COLO829 (cell line): Measurements from ENCODE around the gene CHADL.
"Not testable (repeated sequence)": the region's sequence is repeated elsewhere in the genome, so short reads cannot be mapped to it uniquely, and the experiment has no call there.

Source experiments
- DNase-seq: peaks from one replicate; pipeline ENCODE4 v3.0.0; 2012; ENCODE audit warnings: low spot score

The CHADL gene

GRCh38 chr22:41240377-41241132 is at the start of gene CHADL:
CHADL (minus strand) TSS chr22:41240931; CDS start chr22:41240881, 50 bp downstream.
- peak; percentile 84 for DNase-seq

- DNase-seq: no peak
Measured at GRCh38 chr22:41289671-41290070, 48.9 kb upstream of the CHADL start.

- no peak for DNase-seq
Measured at GRCh38 chr22:41288245-41288946, 47.7 kb upstream of the CHADL start.

GRCh38 chr22:41286639-41287091 is 45.9 kb upstream of the CHADL start:
- DNase-seq: no peak

- peak; percentile 98 for DNase-seq
Measured at GRCh38 chr22:41285820-41286638, 45.3 kb upstream of the CHADL start, which contains the start of gene RANGAP1. RANGAP1 (minus strand) TSS chr22:41286187; CDS start chr22:41281044, 5,143 bp downstream.

- DNase-seq: peak; percentile 74
Measured at GRCh38 chr22:41285441-41285819, 44.7 kb upstream of the CHADL start.

- no peak for DNase-seq
Measured at GRCh38 chr22:41284465-41284864, 43.7 kb upstream of the CHADL start.

- DNase-seq: no peak
Measured at GRCh38 chr22:41280854-41281253, 40.1 kb upstream of the CHADL start.

GRCh38 chr22:41280065-41280464 is 39.3 kb upstream of the CHADL start:
- no peak for DNase-seq

GRCh38 chr22:41274856-41275255 is 34.1 kb upstream of the CHADL start:
- peak; percentile 70 for DNase-seq

- no peak for DNase-seq
Measured at GRCh38 chr22:41273128-41273527, 32.4 kb upstream of the CHADL start.

- no peak for DNase-seq
Measured at GRCh38 chr22:41271787-41272186, 31.1 kb upstream of the CHADL start.

- DNase-seq: no peak
Measured at GRCh38 chr22:41267958-41268357, 27.2 kb upstream of the CHADL start.

GRCh38 chr22:41264408-41264941 is 23.7 kb upstream of the CHADL start:
- DNase-seq: no peak

GRCh38 chr22:41263704-41264103 is 23.0 kb upstream of the CHADL start:
- no peak for DNase-seq

GRCh38 chr22:41262250-41262765 is 21.6 kb upstream of the CHADL start:
- DNase-seq: no peak

GRCh38 chr22:41261541-41262249 is 21.0 kb upstream of the CHADL start:
- DNase-seq: no peak

- no peak for DNase-seq
Measured at GRCh38 chr22:41260871-41261270, 20.1 kb upstream of the CHADL start.

GRCh38 chr22:41259756-41260155 is 19.0 kb upstream of the CHADL start:
- not testable (repeated sequence) for DNase-seq

GRCh38 chr22:41257696-41258095 is 17.0 kb upstream of the CHADL start:
- no peak for DNase-seq
